Osteocyte (in vitro differentiated cells): ENCODE measurements around the gene FOXN3. TPM values are rescaled to one million over a fixed set of nuclear protein-coding genes. Genes with fewer than 3 reads are reported as not detected.

Experiments used
- DNase-seq: peaks from one replicate; pipeline ENCODE4 v3.0.0; 2021; ENCODE audit warnings: mixed read lengths; ENCODE audit not compliant: unreplicated experiment; ENCODE audit errors: extremely low spot score
- H3K27ac Mint-ChIP-seq: one replicate; pipeline ENCODE4 v1.8.0; 2021; ENCODE audit warnings: mild to moderate bottlenecking, mixed read lengths; ENCODE audit not compliant: unreplicated experiment
- H3K27me3 Mint-ChIP-seq: one replicate; pipeline ENCODE4 v1.8.0; 2021; ENCODE audit warnings: mixed read lengths; ENCODE audit not compliant: unreplicated experiment
- H3K36me3 Mint-ChIP-seq: one replicate; pipeline ENCODE4 v1.8.0; 2021; ENCODE audit warnings: mixed read lengths; ENCODE audit not compliant: unreplicated experiment
- H3K4me1 Mint-ChIP-seq: one replicate; pipeline ENCODE4 v1.8.0; 2021; ENCODE audit warnings: mixed read lengths; ENCODE audit not compliant: unreplicated experiment
- H3K4me3 Mint-ChIP-seq: one replicate; pipeline ENCODE4 v1.8.0; 2021; ENCODE audit warnings: mild to moderate bottlenecking, moderate library complexity, mixed read lengths; ENCODE audit not compliant: unreplicated experiment
- H3K9me3 Mint-ChIP-seq: one replicate; pipeline ENCODE4 v1.8.0; 2021; ENCODE audit warnings: mixed read lengths; ENCODE audit not compliant: unreplicated experiment
- total RNA-seq: library from RNA; stranded (reverse); gene quantifications from 2 replicates; pipeline ENCODE4 v1.2.1, GENCODE V29; 2021
- TF ChIP-seq, protein P1 (sequence below): fragments of 200-600 bp; sonication (generic); IDR thresholded peaks from 2 replicates; pipeline ENCODE4 v1.5.0; 2021; ENCODE audit warnings: antibody characterized with exemption, mild to moderate bottlenecking, moderate library complexity

The FOXN3 gene
- total RNA-seq, 1 donor from 2014 or later: 120 TPM

DNA sequence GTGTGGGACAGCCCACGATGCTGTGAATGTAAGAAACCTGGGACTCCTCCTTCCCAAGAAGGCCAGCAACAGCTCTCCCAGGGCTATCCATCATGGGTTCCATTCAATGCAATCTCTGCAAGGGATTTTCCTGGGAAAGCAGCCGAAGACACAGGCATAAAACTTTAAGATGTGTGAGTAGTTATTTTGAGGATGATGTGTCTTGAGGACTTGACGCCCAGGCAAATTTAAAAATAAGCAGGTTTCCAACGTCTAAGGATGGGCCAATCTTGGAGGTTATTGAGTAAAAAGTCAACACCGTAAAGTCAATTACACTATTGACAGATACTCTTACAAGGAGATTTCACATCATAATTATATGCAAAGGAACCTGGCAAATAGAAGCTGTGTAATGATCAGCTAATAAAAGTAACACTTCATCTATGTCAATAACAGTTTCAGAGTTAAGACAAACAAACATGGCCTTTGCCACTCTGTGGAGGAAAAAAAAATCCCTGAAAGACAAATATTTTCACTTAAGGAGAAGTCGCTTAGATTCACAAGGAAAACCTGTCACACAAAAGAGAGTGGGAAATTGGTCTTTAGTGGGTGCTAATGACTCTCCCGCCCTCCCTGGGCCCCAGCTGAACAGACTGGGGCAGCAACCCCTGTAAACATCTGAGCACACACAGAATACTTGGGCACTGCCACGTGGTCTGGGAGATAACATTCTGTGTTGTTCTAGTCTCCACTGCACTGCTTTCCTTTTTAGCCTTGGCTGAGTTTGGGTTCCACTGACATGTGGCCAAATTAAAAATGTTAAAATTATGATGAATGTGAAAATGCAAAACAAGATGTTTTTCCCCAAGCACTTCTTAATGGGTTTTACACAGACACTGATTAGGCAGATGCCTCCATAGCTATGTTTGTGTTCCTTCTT, 240.9 kb downstream of the FOXN3 start:
- TF ChIP-seq, protein P1, sequence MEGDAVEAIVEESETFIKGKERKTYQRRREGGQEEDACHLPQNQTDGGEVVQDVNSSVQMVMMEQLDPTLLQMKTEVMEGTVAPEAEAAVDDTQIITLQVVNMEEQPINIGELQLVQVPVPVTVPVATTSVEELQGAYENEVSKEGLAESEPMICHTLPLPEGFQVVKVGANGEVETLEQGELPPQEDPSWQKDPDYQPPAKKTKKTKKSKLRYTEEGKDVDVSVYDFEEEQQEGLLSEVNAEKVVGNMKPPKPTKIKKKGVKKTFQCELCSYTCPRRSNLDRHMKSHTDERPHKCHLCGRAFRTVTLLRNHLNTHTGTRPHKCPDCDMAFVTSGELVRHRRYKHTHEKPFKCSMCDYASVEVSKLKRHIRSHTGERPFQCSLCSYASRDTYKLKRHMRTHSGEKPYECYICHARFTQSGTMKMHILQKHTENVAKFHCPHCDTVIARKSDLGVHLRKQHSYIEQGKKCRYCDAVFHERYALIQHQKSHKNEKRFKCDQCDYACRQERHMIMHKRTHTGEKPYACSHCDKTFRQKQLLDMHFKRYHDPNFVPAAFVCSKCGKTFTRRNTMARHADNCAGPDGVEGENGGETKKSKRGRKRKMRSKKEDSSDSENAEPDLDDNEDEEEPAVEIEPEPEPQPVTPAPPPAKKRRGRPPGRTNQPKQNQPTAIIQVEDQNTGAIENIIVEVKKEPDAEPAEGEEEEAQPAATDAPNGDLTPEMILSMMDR: no peak
- Mint-ChIP-seq H3K4me1 (peaks cover 21% of the 10 kb centered on the region), H3K36me3 (peaks cover 38% of the 10 kb centered on the region), H3K9me3 (no peaks in the 10 kb centered on the region), H3K4me3 (no peak overlapping the region), H3K27me3 (no peaks in the 10 kb centered on the region), H3K27ac (no peak overlapping the region)
- DNase-seq: no peak

DNA sequence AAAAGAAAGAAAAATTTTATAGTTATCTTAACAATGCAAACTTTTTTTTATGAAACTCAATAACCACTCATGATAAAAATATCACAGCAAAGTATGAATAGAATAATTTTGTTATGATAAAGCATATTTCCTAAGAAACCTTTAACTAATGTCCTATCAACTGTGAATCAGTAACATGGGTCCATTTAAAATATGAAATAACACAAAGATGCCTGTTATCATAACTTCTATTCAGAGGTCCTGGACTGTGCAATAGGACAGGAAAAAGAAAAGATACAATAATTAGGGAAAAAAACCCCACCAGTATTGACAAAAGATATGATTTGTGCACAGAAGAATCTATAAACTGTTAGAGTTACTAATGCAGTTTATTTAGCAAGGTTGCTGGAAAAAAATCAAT, 245.4 kb downstream of the FOXN3 start:
- Mint-ChIP-seq H3K36me3 (peaks cover 47% of the 10 kb centered on the region), H3K27ac (no peak overlapping the region)

DNA sequence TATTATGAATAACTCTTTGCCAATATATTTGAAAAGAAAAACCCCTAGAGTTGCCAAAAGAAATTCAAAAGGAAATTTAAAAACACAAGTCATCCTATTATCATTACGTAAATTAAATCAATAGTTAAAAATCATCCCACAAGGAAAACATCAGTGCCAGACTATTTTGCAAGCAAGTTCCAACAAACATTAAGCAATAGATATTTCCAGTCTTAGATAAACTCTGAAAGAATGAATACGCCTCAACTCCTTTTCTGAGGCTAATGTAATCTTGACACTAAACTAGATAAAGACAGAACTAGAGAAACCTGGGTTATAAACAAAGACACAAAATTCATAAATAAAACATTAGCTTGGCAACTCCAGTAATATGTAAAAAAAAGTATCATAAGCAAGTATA, 245.9 kb downstream of the FOXN3 start:
- Mint-ChIP-seq H3K27me3 (no peaks in the 10 kb centered on the region), H3K4me3 (no peak overlapping the region), H3K36me3 (peaks cover 47% of the 10 kb centered on the region), H3K9me3 (peaks cover 7% of the 10 kb centered on the region), H3K4me1 (peaks cover 1% of the 10 kb centered on the region), H3K27ac (no peak overlapping the region)
- TF ChIP-seq, protein P1: no peak
- no peak for DNase-seq

More for the DNA sequence above, 245.4 kb downstream of the FOXN3 start:
- peaks cover 6% of the 10 kb centered on the region for H3K4me1 Mint-ChIP-seq
- no peak overlapping the region for H3K4me3 Mint-ChIP-seq
- DNase-seq: no peak
- peaks cover 7% of the 10 kb centered on the region for H3K9me3 Mint-ChIP-seq
- TF ChIP-seq, protein P1: no peak
- H3K27me3 Mint-ChIP-seq: no peaks in the 10 kb centered on the region

DNA sequence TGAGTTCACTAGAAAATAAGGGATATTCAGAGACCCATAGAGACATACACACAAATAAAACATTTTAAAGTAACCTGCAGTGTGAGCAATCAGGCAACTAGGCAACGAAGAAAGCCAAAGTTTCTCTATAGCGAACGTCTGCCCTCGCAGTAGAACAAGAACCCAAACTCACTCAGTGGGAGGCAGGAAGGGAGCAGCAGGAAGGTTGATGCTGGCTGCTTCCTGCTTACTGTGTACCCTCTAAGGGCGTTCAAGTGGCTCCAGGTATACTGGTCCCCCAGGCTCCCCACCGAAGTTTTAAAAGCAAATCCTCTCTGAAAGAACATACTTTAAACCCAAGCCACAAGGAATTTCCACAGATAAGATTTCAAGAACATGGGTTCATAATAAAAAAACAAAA, 249.3 kb downstream of the FOXN3 start:
- peaks cover 8% of the 10 kb centered on the region for H3K4me1 Mint-ChIP-seq
- no peaks in the 10 kb centered on the region for H3K27me3 Mint-ChIP-seq
- peaks cover 7% of the 10 kb centered on the region for H3K9me3 Mint-ChIP-seq
- TF ChIP-seq, protein P1: no peak
- DNase-seq: no peak
- no peak overlapping the region for H3K27ac Mint-ChIP-seq
- peaks cover 36% of the 10 kb centered on the region for H3K36me3 Mint-ChIP-seq
- no peak overlapping the region for H3K4me3 Mint-ChIP-seq

DNA sequence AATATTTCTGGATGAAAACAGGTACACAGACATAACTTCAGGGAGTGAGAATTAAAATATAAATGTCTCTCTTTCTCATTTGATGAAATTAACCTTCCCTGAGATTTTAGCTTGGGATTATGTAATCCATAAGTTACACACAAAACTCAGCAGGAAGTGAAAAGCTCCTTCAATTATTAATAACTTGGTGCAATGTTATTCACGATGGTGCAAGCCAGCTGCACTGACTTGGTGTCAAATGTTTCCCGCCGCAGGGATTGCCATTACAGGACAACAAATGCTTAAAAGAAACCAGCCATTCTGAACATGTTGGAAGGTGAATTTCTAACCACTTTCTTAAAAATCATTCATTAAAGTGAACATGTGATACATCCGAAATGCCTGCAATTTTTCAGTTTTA, 250.4 kb downstream of the FOXN3 start:
- H3K4me3 Mint-ChIP-seq: no peak overlapping the region
- TF ChIP-seq, protein P1: no peak
- DNase-seq: no peak
- no peaks in the 10 kb centered on the region for H3K27me3 Mint-ChIP-seq
- H3K36me3 Mint-ChIP-seq: peaks cover 36% of the 10 kb centered on the region
- peaks cover 8% of the 10 kb centered on the region for H3K4me1 Mint-ChIP-seq
- H3K9me3 Mint-ChIP-seq: peaks cover 7% of the 10 kb centered on the region
- no peak overlapping the region for H3K27ac Mint-ChIP-seq
